GM03348 (cell line): ENCODE results near the gene CRTAC1.

Experiments used
- DNase-seq: peaks from one replicate; pipeline ENCODE4 v3.0.0; 2012; ENCODE audit warnings: low spot score

CRTAC1 gene

GRCh38 chr10:97974526-97975525, 55.6 kb downstream of the CRTAC1 start:
- DNase-seq, result peak; percentile 13

- DNase-seq, result no peak
These were observed 56.3 kb downstream of the CRTAC1 start for GRCh38 chr10:97974100-97974499.

- DNase-seq, result no peak
These were observed 60.8 kb downstream of the CRTAC1 start for GRCh38 chr10:97969538-97970079.

- no peak for DNase-seq
These were observed 65.7 kb downstream of the CRTAC1 start for GRCh38 chr10:97964748-97965147.

- DNase-seq, result no peak
These were observed 68.5 kb downstream of the CRTAC1 start for GRCh38 chr10:97961945-97962344.

- DNase-seq, result no peak
These were observed 70.0 kb downstream of the CRTAC1 start for GRCh38 chr10:97960269-97961056.

DNA sequence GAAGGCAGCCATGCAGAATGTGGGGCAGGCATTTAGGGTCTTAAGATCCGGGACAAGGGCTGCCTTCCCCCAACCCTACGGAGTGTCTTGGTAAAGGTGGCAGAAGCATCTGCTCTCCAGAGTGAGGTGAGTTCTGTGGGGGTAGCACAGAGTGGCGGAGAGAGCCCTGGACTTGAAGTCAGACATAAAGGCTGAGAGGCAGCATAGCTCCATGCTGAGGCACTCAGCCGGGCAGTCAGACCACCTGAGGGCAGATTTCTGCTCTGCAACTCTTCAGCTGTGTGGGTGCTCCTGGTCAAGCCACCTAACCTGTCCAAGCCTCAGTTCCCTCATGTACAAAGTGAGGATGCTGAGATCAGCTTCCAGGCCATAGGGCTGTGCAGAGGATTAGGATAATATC, 81.0 kb downstream of the CRTAC1 start:
- no peak for DNase-seq

GRCh38 chr10:97948822-97949221, 81.6 kb downstream of the CRTAC1 start:
- no peak for DNase-seq

GRCh38 chr10:97944772-97945171, 85.6 kb downstream of the CRTAC1 start:
- DNase-seq, result no peak

DNA sequence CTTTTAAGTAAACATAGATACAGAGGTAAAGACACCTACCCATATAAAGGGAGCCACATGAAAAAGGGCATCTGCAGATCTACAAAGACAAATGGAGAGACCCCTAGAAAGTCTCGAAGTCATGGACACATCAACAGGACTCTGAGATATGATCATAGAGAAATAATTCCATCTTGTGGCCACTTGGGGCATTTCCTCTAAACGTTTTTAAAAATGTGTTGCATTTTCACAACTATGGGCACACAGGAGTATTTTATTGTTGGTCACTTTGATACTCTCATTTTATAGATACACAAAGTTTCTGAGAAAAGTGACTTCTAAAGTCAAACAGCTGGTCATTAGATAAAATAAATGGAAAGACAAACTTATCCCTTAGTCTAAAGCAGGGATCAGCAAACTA, 87.1 kb downstream of the CRTAC1 start:
- DNase-seq, result no peak

- no peak for DNase-seq
These were observed 89.9 kb downstream of the CRTAC1 start for GRCh38 chr10:97940534-97940933.

DNA sequence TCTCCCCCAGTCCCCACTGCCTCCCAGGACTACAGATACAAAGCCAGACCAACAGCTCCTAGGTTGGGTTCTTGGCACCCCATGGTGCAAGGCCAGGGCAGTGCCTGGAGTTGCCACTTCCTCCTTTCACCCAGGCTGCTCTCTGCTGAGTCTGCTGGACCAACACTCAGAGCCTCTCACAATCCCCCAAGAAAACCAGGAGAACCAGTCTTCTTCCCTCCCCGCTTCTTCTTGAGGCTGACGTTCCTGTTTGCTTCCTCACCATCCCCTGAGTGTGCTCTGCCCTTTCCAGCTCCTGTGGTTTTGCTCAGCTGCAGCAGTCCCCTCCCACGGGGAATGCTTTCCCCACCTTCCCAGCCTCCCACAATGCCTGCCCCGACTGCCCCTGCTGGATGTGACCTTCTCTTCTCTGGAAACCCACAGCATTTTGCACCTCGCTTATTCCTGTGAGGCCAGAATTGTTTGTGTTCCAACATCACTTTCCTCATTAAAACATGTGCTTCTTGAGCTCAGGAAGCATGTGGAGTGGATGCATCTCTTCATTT, 90.9 kb downstream of the CRTAC1 start:
- no peak for DNase-seq

- no peak for DNase-seq
These were observed 92.5 kb downstream of the CRTAC1 start for GRCh38 chr10:97937928-97938327.

DNA sequence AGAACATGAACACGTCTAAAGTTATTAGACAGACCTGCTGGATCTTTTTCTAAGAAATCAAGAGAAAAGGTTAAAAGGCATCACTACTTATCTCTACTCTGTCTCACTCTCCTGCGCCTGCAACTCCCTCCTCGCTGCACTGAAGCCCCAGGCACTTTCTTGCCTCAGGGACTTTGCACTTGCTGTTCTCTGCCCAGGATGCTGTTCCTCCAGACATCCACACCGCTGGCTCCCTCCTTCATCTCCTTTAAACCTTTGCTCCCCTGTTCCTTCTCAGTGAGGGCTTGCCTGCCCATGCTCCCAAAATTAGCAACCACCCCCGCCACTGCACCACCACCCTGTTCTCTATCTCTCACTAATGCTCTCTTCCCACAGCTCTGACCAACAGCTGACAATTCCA, 93.4 kb downstream of the CRTAC1 start:
- no peak for DNase-seq

DNA sequence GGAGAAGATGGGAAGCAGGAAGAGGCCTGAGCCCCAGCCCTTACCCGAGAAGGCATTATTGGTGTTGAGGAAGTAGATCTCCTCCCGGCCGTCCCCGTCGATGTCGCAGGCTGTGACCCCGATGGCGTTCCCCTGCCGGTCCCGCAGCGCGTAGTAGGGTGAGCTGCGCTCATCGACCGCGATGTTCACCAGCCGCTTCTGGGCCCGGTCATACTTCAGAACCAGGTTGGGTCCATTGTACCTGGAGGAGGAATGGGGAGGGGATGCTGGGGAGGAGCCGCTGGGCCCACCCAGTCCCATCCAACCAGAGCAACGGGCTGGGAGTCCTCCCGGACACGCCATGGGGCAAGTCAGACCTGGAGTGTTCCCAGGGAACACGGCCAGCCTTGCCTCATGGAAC, 94.3 kb downstream of the CRTAC1 start:
- DNase-seq, result no peak

DNA sequence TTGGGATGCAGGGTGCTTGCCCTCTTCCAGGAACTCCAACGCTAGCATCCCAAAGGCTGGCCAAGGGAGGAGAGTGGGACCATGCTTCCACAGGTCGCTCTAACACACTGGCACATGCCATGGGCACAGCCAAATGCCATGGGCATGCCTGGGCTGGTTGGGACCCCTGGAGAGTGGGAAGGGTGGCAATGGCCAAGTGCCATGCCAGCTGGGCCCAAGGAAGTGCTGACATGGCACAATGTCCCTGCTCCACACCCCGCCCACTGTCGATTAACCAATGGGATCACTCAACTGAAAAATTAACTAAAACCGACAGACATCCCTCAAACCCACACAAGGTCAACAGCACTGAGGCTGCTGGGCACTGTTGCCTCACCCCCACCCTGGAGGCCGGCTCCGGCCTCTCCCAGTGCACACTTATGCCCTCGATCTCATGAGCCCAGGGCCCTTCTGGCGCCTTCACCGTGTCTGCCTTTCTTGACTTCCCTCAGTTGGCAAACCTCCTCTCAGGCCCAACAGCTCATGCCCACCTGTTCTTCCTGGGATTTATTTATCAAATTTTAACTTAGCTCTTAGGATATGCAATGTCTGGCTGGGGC, 97.4 kb downstream of the CRTAC1 start:
- no peak for DNase-seq

- DNase-seq, result no peak
These were observed 99.4 kb downstream of the CRTAC1 start for GRCh38 chr10:97931041-97931440.

DNA sequence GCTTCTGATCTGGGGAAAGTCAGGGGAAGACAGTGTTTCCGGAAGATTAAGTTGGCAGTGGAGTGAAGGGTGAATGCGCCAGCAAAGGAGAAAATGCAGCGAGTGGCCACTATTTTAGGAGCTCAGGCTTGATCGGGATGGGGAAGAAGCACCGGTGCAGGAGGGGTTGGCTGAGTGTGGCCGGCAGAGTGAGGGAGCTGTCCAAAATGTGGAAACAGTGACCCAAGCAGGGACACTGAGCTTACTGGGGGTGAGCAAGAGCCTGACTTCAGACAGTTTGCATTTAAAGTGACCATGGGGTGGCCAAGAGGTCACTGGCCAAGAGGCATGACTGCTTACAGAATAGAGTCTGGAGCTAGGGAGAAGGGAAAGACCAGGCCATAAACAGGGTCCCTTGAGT, 101.5 kb downstream of the CRTAC1 start:
- DNase-seq, result no peak

DNA sequence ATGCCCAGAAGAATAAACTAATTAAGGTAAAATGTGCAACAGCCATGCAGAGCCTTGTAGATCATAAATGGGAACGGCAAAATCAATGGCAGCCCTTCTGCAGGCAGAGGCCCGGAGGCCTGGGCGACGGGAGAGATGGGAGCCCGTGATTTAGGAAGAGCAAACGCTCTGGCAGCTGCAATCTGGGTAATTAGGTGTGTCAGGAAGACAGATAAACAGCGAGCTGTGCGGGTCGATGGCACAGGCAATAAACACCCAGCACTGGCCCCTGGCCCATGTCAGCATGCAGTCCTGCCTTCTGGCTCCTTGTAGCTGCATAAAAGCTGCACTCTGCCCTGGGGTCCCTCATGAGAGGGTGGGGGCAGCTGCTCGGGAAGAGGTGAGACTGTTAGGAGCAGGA, 102.8 kb downstream of the CRTAC1 start:
- DNase-seq, result no peak

- DNase-seq, result no peak
These were observed 104.4 kb downstream of the CRTAC1 start for GRCh38 chr10:97926055-97926454.

- DNase-seq, result no peak
These were observed 105.0 kb downstream of the CRTAC1 start for GRCh38 chr10:97925308-97925938.

GRCh38 chr10:97924678-97925077, 105.7 kb downstream of the CRTAC1 start:
- DNase-seq, result no peak
